ENCODE data around the gene STX17.
"Not testable (repeated sequence)": the region's sequence is repeated elsewhere in the genome, so short reads cannot be mapped to it uniquely, and the experiment has no call there.

Gene STX17

DNA sequence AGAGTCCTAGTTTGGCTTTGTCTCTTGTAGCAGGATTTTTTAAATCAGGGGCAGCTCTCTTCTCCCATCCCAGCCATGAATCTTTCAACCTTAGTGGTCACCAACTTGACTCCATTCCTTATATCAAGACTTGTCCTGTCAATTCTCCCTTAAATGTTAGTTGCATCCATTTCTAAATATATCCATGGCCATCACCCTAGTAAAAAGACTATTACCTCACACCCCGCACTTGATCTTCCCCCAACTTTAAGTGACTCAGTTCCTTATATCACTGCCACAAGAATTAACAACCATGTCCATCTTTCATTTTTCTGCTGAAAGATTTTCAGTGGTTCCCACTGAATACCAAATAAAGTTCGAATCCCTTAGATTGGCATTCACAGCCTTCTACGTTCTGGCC lies 67.0 kb downstream of the STX17 start:
- DNase-seq: no peak

DNA sequence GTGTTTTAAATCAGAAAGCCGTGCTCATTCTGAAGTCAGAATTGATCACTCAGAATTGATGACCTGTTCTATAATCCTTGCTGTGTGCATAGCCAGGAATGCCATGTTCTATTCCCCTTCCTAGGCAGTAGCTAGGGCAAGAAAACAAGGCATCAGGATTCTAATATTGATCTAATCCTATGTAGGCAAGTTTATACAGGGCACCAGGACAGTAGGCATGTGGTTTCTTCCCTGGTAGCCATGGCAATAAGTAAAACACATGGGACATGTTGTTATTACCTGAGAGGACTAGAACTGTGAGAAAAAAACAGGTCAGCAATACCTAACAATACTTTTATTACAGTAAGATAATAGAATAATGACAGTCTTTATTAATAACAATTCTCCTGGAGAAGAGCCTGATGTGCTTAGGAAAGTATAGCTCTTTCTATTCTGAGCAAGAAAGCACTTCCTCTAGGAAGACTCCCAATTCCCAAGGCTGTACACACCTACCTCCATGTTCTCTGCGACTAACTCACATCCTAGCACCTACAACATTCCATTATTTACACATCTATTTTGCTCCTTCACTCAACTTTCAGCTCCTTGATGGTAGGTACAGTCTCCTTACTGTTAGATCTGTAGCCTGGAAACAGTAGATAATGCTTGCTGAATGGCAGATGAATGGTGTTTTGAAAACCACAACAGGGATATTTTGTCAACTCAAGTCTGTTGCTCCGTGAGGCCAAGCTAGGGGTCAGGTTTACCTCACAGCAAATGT lies 70.8 kb downstream of the STX17 start:
- no peak for DNase-seq

DNA sequence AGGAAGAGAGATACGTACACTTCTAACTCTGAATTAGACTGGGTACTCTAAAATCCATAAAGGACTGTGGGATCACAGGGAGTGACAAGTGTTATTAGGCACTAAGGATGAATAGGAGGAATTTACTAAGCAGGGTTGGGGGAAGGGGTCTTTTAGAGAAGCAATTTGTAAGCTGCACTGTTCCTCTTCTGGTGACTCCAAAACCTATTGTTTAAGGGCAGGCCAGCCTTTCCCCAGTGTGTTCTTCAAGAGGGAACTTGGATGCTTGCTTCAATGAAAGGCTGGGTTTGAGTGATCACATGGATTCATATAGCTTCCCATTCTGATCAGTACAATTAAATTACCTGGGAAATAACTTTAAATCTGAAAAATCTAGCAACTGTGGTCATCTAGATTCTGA lies 71.8 kb downstream of the STX17 start:
- DNase-seq: no peak

DNA sequence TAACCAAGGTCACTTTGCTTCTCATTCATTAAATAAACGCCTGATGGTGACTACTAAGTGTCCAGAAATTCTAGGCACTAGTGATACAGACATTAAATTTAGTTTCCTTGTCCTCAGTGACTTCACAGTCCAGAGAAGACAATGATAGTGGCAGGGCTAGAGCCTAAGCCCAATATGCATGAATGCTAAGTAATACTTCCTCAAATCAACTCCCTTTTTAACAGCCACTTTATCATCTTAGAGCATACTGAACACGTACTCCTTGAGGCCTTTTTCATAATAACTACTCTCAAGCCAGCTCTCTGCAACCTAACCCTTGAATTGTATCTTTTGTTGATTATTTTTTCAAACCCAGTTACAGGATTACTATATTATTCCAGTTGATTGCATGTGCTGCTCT lies 74.1 kb downstream of the STX17 start:
- no peak for DNase-seq

DNA sequence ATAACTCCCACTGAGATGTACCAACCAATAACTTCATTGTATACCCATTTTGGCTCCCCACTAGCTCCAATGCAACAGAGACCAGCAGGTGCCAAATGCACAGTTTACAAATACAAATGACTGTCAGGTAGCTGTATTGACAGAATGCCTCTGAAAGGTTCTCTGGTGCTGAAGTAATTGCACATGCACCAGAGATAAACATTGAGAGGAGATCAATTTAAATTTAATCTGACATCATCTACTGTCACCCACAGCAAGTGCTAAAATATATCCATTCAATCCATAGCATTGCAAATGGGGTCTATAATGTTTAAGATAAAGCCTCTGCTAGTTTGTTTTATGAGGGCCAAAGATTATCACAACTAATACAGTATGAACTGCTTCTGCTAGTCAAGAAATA lies 80.2 kb downstream of the STX17 start:
- no peak for DNase-seq

DNA sequence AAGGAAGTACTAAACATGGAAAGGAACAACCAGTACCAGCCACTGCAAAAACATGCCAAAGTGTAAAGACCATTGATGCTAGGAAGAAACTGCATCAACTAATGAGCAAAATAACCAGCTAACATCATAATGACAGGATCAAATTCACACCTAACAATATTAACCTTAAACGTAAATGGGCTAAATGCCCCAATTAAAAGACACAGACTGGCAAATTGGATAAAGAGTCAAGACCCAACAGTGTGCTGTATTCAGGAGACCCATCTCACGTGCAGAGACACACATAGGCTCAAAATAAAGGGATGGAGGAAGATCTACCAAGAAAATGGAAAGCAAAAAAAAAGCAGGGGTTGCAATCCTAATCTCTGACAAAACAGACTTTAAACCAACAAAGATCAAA lies 84.1 kb downstream of the STX17 start:
- not testable (repeated sequence) for DNase-seq

DNA sequence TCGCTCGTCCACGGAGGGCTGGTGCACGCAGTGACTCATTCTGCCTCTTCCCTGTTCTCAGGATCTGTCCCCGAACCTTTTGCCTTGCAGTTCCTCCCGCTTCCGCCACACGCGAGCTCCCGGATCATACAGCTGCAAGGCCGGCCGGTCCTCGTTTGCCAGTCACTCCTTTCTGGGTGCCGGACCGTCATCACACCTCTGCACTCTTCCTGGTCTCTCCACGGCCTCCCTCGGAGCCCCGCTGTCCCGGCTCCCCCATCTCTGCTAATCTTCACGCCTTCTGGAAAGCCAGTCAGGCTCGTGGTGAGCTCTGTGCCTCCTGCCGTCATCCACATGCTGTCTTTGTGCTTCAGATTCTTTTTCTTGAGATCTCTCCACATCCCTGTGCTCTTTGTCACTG lies 91.8 kb downstream of the STX17 start:
- no peak for DNase-seq

DNA sequence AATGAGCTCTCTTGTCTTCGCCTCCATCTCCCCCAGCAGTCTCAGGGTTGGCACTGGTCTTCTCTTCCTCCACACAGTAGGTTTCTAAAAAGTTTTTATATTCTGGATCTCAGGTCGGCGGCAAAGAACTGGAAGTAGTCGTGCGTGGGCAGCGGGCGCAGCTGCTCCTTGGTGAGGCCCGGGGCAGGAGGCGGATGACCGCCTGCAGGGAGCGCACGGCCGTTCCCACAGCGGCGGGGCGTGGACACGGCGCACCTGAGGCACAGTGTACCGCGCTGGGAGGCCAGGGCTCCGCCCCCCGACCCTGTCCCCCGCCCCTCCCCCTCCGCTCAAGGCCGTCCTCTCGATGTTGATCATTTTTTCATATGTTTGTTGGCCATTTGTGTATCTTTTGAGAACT lies 92.4 kb downstream of the STX17 start:
- no peak for DNase-seq

DNA sequence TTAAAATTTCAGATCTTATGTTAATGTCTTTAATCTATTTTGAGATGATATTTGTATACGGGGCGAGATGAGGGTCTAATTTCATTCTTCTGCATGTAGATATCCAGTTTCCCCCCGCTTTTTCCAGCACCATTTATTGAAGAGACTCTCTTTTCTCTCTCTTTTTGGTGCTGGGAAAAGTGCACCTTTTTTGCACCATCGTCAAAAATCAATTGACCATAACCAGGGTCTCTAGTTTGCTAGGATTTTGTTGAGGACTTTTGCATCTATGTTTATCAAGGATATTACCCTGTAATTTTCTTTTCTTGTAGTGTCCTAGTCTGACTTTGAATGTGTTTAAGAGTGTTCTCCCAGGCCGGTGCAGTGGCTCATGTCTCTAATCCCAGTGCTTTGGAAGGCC lies 93.3 kb downstream of the STX17 start:
- no peak for DNase-seq

DNA sequence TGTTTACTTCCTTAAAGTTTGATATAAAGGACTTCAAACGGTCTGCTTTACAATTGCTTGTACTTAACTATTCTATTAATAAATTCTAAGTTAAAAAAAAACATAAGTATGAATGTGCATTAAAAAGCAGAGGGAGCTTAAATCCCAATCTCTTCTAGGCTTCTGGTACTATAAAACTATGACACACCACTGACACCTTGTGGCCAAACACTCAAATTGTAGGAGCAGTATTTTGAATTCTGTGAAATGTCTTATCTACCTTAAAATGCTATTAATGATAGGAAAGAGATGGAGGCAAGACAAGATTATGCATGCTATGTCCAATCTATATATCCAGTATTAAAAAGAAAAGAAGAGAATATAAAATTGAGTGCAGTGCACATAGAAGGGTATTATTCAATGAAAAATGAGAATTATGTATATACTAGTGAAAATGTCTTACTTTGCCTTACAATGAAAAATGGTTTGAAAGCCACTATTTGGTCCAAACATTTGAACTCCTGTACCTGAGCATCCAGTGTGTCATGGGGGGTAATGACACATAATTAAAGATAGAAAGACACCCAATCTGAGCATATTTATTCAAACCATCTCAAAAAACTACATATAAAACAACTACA lies 104.7 kb downstream of the STX17 start:
- peak; percentile 78 for DNase-seq

DNA sequence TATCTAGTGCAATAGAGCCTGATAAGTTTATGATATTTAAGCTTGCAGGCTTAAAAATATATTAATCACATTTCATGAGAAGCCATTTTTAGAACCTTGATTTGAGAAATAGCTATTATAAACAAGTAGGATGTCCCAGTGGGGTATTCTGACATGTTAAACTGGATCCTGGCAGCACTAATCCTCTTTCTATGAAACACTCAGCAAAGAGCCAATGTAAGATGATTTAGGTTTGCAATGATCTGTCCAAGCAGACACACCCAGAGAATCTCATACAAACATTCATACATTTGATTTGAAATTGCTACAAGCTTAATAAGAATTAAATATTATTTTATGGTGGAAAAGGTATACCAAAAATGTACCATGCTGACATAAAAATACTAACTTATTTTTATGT lies 105.8 kb downstream of the STX17 start:
- no peak for DNase-seq

DNA sequence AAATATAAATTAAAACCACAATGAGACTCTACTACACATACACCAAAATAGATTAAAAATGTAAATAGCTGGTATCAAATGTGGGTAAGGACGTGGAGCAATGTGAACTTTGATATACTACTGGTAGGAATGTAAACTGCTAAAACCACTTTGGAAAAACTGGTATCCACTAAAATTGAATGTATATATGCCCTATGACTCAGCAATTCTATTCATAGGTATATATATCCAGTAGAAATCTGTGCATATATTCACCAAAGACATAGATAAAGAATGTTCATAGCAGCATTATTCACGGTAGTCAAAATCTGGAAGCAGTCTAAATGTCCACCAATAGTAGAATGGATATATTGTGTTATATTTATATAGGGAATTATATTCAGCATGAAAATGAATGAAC lies 107.1 kb downstream of the STX17 start:
- no peak for DNase-seq

DNA sequence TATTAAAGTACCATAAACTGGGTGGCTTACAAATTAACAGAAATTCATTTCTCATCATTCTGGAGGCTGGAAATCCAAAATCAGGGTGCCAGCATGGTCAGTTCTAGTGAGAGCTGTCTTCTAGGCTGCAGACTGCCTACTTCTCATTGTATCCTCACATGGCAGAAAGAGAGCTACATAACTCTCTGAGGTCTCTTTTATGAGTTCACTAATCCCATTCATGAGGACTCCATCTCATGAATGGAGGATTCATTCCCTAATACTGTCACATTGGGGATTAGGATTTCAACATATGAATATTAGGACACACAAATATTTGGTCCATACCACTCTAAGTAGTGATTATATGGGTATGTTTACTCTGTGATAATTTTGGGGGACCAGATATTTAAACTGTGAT lies 108.4 kb downstream of the STX17 start:
- no peak for DNase-seq

DNA sequence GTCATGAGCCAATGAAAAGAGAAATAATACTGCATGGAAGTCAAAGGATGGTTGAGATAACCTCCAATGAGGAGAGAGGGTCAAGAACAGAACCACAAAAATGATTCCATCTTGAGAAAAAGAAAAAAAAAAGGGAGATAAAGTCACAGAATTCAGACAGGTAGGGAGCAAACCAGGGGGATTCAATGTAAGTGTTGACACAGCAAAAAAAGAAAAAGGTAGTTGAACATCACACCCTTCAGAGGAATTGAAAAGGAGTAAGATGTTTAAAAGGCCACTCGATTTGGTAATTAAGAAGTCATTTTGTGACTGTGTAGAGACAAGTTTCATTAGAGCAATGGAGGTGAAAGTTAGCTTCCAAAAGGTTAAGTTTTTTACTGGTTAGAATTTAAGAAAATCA lies 113.1 kb downstream of the STX17 start:
- DNase-seq: no peak

Data from hematopoietic multipotent progenitor cell treated with erythropoietin and hydrocortisone succinate and interleukin-3 and kit ligand, for 8 days (in vitro differentiated cells).